ENCODE measurements around the gene SLC20A1. TPM values are rescaled to one million over a fixed set of nuclear protein-coding genes. Genes with fewer than 3 reads are reported as not detected.

The SLC20A1 gene
- total RNA-seq, 4 donors from 2014 or later, result 15.6 to 40.3 (median 23.9) TPM

DNA sequence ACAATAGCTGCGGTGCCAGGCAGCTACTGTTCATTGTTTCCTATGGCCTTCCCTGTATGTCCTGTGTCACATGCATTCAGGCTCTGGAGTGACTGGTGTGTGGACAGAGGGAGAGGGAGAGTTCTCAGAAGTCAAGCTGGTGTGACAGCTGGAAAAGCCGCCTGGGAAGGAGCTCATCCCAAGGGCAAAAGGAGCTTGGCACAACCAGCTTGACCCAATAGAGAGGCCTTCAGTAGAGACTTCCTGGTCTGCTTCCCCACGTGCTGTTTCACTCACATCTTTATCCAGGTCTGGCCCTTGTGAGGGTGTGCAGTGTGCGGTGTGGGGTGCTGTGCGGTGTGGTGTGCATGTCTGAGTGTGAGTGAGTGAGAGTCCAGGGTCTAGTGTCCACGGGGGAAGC lies 64.0 kb downstream of the SLC20A1 start:
- H3K27me3 ChIP-seq, result no peaks in the 10 kb centered on the region
- DNase-seq, result no peak
- H3K4me1 ChIP-seq, result no peaks in the 10 kb centered on the region
- intact Hi-C loops (cut with DNase I), result no loop called here
- no peaks in the 10 kb centered on the region for H3K9me3 ChIP-seq
- no peak overlapping the region for H3K4me3 ChIP-seq (replicated peaks in 1 of 3)
- 89 to 92% methylated on average over 6 of the region's 6 CpGs for WGBS, 2 donors
- no peak overlapping the region for H3K27ac ChIP-seq
- TF ChIP-seq, protein P1, sequence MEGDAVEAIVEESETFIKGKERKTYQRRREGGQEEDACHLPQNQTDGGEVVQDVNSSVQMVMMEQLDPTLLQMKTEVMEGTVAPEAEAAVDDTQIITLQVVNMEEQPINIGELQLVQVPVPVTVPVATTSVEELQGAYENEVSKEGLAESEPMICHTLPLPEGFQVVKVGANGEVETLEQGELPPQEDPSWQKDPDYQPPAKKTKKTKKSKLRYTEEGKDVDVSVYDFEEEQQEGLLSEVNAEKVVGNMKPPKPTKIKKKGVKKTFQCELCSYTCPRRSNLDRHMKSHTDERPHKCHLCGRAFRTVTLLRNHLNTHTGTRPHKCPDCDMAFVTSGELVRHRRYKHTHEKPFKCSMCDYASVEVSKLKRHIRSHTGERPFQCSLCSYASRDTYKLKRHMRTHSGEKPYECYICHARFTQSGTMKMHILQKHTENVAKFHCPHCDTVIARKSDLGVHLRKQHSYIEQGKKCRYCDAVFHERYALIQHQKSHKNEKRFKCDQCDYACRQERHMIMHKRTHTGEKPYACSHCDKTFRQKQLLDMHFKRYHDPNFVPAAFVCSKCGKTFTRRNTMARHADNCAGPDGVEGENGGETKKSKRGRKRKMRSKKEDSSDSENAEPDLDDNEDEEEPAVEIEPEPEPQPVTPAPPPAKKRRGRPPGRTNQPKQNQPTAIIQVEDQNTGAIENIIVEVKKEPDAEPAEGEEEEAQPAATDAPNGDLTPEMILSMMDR (IDR thresholded peaks at IDR 0.05), result no peak
- no peak for TF ChIP-seq POLR2A (IDR thresholded peaks at IDR 0.05)
- H3K36me3 ChIP-seq, result no peaks in the 10 kb centered on the region

DNA sequence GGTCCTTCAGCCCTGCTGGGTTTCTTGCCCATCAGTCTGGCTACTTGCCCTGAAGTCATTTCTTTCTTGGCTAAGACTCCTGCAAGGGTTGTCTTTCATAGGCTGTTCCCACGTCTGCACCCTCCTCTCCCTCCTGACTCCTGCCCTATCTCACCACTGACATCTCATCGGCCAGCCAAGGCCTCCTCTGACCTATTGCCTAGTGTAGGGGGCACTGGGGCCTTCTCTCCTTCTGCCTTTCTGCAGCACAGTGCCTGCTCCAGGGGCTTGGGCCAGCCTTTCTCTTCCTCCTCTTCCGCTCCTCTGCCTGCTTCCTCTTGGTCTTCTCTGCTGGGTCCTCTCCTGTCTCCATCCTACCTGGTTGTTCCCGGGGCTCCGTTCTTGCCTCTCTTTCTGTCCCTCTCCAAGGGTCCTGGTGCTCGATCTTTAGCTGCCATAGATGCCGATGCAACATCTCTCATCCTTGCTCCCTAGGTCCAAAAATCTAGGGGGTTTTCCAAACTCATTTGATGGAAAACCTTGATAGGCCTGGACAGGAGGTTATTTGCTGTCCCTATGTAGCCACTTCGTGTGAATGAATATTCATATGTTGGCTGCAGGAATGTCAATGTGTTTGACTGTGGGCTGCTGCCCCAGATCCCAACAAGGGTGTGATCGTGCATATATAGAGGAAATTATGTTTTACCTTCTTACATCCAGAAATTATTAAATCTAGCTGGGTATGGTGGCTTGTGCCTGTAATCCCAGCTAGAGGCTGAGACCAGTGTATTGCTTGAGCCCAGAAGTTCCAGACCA lies 65.4 kb downstream of the SLC20A1 start:
- no peaks in the 10 kb centered on the region for H3K36me3 ChIP-seq
- no peaks in the 10 kb centered on the region for H3K27me3 ChIP-seq
- no peak for DNase-seq
- H3K4me1 ChIP-seq, result no peaks in the 10 kb centered on the region
- TF ChIP-seq, protein P1 (IDR thresholded peaks at IDR 0.05), result no peak
- TF ChIP-seq POLR2A (IDR thresholded peaks at IDR 0.05), result no peak
- intact Hi-C loops (cut with DNase I), result no loop called here
- 89 to 93% methylated on average over 9 of the region's 9 CpGs for WGBS, 2 donors
- H3K4me3 ChIP-seq (replicated peaks in 1 of 3), result no peak overlapping the region
- H3K27ac ChIP-seq, result no peak overlapping the region
- H3K9me3 ChIP-seq, result no peaks in the 10 kb centered on the region

DNA sequence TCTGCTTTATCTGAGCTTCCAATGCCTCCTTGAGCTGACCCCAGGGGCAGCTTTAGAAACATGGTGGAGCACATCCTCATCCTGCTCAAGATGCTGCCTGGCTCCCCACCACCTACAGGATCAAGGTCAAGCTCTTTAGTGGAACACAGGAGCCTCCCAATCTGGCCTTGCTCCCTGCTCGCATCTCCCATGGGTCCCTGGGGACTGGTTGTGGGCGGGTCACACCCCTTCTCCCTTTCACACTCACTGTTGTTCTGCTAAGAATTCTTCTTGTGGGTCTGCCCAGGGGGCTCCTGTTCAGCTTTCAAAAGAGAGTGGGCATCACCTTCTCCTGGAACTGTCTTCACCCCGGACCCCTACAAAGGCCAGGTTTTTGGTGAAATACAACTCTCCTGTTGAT lies 66.7 kb downstream of the SLC20A1 start:
- Histone ChIP-seq H3K27me3 (no peaks in the 10 kb centered on the region), H3K4me3 (replicated peaks in 1 of 3) (no peak overlapping the region), H3K9me3 (no peaks in the 10 kb centered on the region), H3K27ac (no peak overlapping the region), H3K36me3 (no peaks in the 10 kb centered on the region), H3K4me1 (no peaks in the 10 kb centered on the region)
- TF ChIP-seq, protein P1 (IDR thresholded peaks at IDR 0.05), result no peak
- TF ChIP-seq POLR2A (IDR thresholded peaks at IDR 0.05), result no peak
- intact Hi-C loops (cut with DNase I), result no loop called here
- no peak for DNase-seq
- WGBS, 2 donors, result 81 to 83% methylated on average over 3 of the region's 3 CpGs

DNA sequence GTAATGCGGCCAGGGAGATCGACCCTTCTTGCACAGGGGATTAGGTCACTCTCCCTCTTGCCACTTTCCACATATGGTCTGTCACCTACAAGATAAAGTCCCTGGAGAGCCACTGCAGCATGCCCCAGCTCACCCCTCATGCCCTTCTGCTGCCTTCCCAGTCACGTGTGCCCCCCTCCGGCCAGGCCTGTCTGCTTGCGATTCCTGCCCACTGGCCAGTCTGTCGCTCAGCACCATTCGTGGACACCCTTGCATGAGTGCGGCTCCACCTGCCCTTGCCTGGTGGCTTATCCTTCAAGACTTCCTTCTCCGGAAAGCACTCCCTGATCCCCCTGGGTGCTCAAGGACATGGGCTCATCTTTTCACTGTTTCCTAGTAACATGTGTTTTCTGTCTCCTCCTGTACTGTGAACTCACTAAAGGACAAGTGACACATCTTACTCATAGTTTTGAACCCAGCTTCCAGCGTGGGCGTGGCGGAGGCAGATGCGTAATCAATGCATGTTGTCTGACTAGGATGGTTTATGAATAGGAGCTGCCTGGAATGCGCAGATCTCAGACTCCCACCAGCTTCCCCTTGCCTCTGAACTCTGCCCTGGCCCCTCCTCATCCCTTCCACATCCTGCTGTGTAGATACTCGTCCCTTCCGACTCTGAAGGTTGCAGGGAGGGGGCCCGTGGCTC lies 67.3 kb downstream of the SLC20A1 start:
- H3K4me1 ChIP-seq, result no peaks in the 10 kb centered on the region
- no peak overlapping the region for H3K27ac ChIP-seq
- H3K9me3 ChIP-seq, result no peaks in the 10 kb centered on the region
- no peak for TF ChIP-seq POLR2A (IDR thresholded peaks at IDR 0.05)
- TF ChIP-seq, protein P1 (IDR thresholded peaks at IDR 0.05), result no peak
- H3K27me3 ChIP-seq, result no peaks in the 10 kb centered on the region
- WGBS, 2 donors, result 75 to 76% methylated on average over 17 of the region's 17 CpGs
- no peaks in the 10 kb centered on the region for H3K36me3 ChIP-seq
- intact Hi-C loops (cut with DNase I), result no loop called here
- DNase-seq, result no peak
- H3K4me3 ChIP-seq (replicated peaks in 1 of 3), result no peak overlapping the region

Other genes with a start within 250 kb of the SLC20A1 start
- gene RGPD8, start 212.3 kb upstream of the SLC20A1 start, total RNA-seq, result 10 to 100 TPM; 32.2 to 55.5 (median 45.2) TPM
- 10 to 100 TPM; 12.0 to 22.2 (median 19.0) TPM for gene TTL, start 163.8 kb upstream of the SLC20A1 start, total RNA-seq
- 10 to 100 TPM; 18.5 to 27.4 (median 23.2) TPM for gene POLR1B, start 103.5 kb upstream of the SLC20A1 start, total RNA-seq
- 10 to 100 TPM; 14.6 to 70.6 (median 29.1) TPM for gene CHCHD5, start 61.3 kb upstream of the SLC20A1 start, total RNA-seq
- not detected for gene NT5DC4, start 75.1 kb downstream of the SLC20A1 start, total RNA-seq
- under 1 TPM in 3 of 4 donors, not detected in 1; 0.13 to 0.29 (median 0.22) TPM for gene CKAP2L, start 118.7 kb downstream of the SLC20A1 start, total RNA-seq
- gene IL1A, start 138.6 kb downstream of the SLC20A1 start, total RNA-seq, result under 1 TPM in 1 of 4 donors, not detected in 3; 0.40 TPM
- 1 to 10 TPM in 1 of 4 donors, under 1 TPM in 1, not detected in 2; 0.27 to 1.3 TPM for gene IL1B, start 190.8 kb downstream of the SLC20A1 start, total RNA-seq

Data from thyroid gland (tissue), 4 donors.